Keratinocyte (primary cell): ENCODE data around the gene CNTNAP2.

ENCODE experiments used
- EZH2 ChIP-seq: IDR thresholded peaks from one replicate; pipeline ENCODE4 v1.6.1; 2012; ENCODE audit warnings: inconsistent platforms, mild to moderate bottlenecking, low read length, moderate library complexity
- TF ChIP-seq, protein P1 (sequence below), 3 experiments: IDR thresholded peaks in 1 of 3; conservative IDR thresholded peaks in 1 of 3; optimal IDR thresholded peaks in 1 of 3; 2 replicates in 2 of 3; 3 replicates in 1 of 3; pipeline versions ENCODE3 to v1.5.1; 2011; ENCODE audit warnings: low read length in 3 of 3, mild to moderate bottlenecking in 3 of 3, moderate library complexity in 2 of 3, control low read depth in 1 of 3, inconsistent platforms in 1 of 3; ENCODE audit not compliant: insufficient read depth in 2 of 3; ENCODE audit errors: extremely low read depth in 1 of 3

DNA sequence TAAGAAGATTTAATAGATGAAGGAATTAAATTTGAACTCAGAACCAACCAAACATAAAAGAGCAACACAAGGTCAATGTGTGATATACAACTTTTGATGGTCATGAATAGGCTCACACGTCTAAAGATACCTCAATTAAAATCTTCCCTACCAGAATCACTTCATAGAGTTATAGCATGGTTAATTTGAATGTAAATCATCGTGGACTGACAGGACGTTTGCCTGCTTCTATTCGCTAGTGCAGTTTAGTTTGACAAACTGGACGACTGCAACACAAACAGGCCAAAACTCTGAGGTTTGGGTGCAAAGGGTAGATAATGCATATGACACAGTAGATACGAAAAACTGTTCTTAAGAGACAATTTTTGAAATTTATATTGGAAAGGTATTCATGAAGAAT is 32.5 kb upstream of the CNTNAP2 start:
- no peak for TF ChIP-seq EZH2
- TF ChIP-seq, protein P1, sequence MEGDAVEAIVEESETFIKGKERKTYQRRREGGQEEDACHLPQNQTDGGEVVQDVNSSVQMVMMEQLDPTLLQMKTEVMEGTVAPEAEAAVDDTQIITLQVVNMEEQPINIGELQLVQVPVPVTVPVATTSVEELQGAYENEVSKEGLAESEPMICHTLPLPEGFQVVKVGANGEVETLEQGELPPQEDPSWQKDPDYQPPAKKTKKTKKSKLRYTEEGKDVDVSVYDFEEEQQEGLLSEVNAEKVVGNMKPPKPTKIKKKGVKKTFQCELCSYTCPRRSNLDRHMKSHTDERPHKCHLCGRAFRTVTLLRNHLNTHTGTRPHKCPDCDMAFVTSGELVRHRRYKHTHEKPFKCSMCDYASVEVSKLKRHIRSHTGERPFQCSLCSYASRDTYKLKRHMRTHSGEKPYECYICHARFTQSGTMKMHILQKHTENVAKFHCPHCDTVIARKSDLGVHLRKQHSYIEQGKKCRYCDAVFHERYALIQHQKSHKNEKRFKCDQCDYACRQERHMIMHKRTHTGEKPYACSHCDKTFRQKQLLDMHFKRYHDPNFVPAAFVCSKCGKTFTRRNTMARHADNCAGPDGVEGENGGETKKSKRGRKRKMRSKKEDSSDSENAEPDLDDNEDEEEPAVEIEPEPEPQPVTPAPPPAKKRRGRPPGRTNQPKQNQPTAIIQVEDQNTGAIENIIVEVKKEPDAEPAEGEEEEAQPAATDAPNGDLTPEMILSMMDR (optimal IDR thresholded peaks at IDR 0.05 in 1 of 3, IDR thresholded peaks at IDR 0.05 in 1 of 3, conservative IDR thresholded peaks at IDR 0.05 in 1 of 3; ENCODE audit: extremely low read depth in 1 of 3, insufficient read depth in 2 of 3, low read length in 3 of 3), result no peak
